Suprapubic skin (tissue), 4 donors: Measurements from ENCODE around the gene MYB.

Source experiments
- EP300 ChIP-seq: sonication (generic); formaldehyde crosslinking; IDR thresholded peaks from one replicate; pipeline ENCODE4 v1.6.1; 2017; ENCODE audit warnings: antibody characterized with exemption
- POLR2A ChIP-seq, 2 donors: fragments of 450-650 bp; IDR thresholded peaks; one replicate each; pipeline ENCODE4 v1.6.1; 2017; ENCODE audit warnings: antibody characterized with exemption in 2 of 2, mild to moderate bottlenecking in 2 of 2, moderate library complexity in 2 of 2
- POLR2AphosphoS5 ChIP-seq, 3 donors: sonication (generic); formaldehyde crosslinking; IDR thresholded peaks; one replicate each; pipeline ENCODE4 v1.6.1; 2017; ENCODE audit warnings: antibody characterized with exemption in 3 of 3
- TF ChIP-seq, protein P1 (sequence below), 2 donors: fragments of 200-600 bp in 1 of 2; fragments of 450-650 bp in 1 of 2; sonication (generic) in 1 of 2; IDR thresholded peaks; one replicate each; pipeline ENCODE4 v1.5.1; 2016 to 2019; ENCODE audit warnings: antibody characterized with exemption in 2 of 2, mild to moderate bottlenecking in 1 of 2, moderate library complexity in 1 of 2

DNA sequence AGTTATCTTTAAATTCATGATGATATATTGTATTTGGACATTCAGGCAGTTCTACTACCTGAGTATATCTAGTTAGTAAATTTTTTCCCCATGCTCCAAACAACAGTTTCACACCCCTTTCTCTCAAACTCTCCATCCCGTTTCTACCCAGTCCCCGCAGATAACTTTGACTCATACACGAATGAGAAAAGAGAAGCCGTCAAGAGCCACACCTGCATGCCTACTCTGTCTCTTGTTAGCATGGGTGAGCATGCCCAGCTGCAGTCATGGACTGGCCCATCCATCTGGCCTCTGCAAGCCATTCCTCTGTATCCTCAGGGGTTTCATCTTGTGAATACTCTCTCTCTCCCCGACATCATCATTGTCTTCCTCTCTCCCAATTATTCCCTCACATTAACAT, 41.5 kb downstream of the MYB start:
- TF ChIP-seq, protein P1, sequence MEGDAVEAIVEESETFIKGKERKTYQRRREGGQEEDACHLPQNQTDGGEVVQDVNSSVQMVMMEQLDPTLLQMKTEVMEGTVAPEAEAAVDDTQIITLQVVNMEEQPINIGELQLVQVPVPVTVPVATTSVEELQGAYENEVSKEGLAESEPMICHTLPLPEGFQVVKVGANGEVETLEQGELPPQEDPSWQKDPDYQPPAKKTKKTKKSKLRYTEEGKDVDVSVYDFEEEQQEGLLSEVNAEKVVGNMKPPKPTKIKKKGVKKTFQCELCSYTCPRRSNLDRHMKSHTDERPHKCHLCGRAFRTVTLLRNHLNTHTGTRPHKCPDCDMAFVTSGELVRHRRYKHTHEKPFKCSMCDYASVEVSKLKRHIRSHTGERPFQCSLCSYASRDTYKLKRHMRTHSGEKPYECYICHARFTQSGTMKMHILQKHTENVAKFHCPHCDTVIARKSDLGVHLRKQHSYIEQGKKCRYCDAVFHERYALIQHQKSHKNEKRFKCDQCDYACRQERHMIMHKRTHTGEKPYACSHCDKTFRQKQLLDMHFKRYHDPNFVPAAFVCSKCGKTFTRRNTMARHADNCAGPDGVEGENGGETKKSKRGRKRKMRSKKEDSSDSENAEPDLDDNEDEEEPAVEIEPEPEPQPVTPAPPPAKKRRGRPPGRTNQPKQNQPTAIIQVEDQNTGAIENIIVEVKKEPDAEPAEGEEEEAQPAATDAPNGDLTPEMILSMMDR (IDR thresholded peaks at IDR 0.05): no peak
- TF ChIP-seq POLR2AphosphoS5 (IDR thresholded peaks at IDR 0.05) (no peak), POLR2A (IDR thresholded peaks at IDR 0.05) (no peak), EP300 (no peak)
